ENCODE data around the gene PTPRA. TPM values are rescaled to one million over a fixed set of nuclear protein-coding genes. Genes with fewer than 3 reads are reported as not detected.

PTPRA gene
- total and polyA plus RNA-seq, 2 donors (not counting 1 experiment from before 2014, with no cell fraction given): 32.1 to 64.2 TPM

DNA sequence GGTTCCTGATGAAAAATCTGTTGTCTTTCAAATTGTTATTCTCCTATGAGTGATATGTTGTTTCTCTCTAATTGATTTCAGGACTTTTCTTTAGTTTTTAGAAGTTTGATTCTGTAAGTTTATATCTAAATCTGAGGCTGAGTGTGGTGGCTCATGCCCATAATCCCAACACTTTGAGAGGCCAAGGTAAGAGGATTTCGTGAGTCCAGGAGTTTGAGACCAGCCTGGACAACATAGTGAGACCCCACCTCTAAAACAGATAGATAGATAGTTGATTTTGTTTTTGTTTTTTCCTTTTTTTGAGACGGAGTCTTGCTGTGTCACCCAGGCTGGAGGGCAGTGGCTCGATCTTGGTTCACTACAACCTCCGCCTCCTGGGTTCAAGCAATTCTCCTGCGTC, 64.6 kb downstream of the PTPRA start:
- Histone ChIP-seq H2AFZ (ENCODE audit: insufficient read depth, low read depth, low read length, poor library complexity, severe bottlenecking) (no peak overlapping the region), H3K4me2 (replicated peaks; ENCODE audit: low read depth, low read length, poor library complexity, severe bottlenecking) (no peak overlapping the region), H3K36me3 (replicated peaks in 1 of 2; ENCODE audit: control extremely low read depth in 1 of 2, control insufficient read depth in 1 of 2, extremely low read depth in 1 of 2, insufficient read depth in 2 of 2, low read length in 1 of 2) (peaks cover 0 to 9% of the 10 kb centered on the region in 2 experiments), H3K27me3 (replicated peaks in 1 of 4; ENCODE audit: control extremely low read depth in 1 of 4, control insufficient read depth in 3 of 4, insufficient read depth in 4 of 4, low read length in 3 of 4) (no peaks in the 10 kb centered on the region), H3K27ac (ENCODE audit: low read length in 2 of 2) (no peak overlapping the region), H3K9ac (ENCODE audit: low read length) (no peak overlapping the region), H4K20me1 (ENCODE audit: control insufficient read depth, insufficient read depth, low read length, poor library complexity, severe bottlenecking) (peaks cover 40% of the 10 kb centered on the region), H3K79me2 (ENCODE audit: control insufficient read depth, insufficient read depth, low read length) (peaks cover 57% of the 10 kb centered on the region), H3K4me1 (ENCODE audit: control insufficient read depth in 2 of 2, insufficient read depth in 2 of 2, low read length in 2 of 2) (no peaks in the 10 kb centered on the region), H3K4me3 (ENCODE audit: control extremely low read depth in 1 of 5, extremely low read depth in 1 of 5, insufficient read depth in 1 of 5, low read depth in 2 of 5, low read length in 4 of 5) (no peak overlapping the region), H3K9me3 (ENCODE audit: control extremely low read depth in 1 of 3, control insufficient read depth in 2 of 3, insufficient read depth in 1 of 3, low read length in 2 of 3) (no peaks in the 10 kb centered on the region)
- no peak overlapping the region for H3K27ac Mint-ChIP-seq
- no peaks in the 10 kb centered on the region for H3K27me3 Mint-ChIP-seq
- no peaks in the 10 kb centered on the region for H3K9me3 Mint-ChIP-seq (ENCODE audit: insufficient read depth)
- no peak overlapping the region for H3K4me3 Mint-ChIP-seq
- intact Hi-C loops (cut with micrococcal nuclease): no loop called here
- H3K4me1 Mint-ChIP-seq: peaks cover 9% of the 10 kb centered on the region
- ChIA-PET POLR2A (no interaction called here), CTCF (no interaction called here)
- DNase-seq (no peak), ATAC-seq (ENCODE audit: low read depth) (no peak)
- TF ChIP-seq, protein P1, sequence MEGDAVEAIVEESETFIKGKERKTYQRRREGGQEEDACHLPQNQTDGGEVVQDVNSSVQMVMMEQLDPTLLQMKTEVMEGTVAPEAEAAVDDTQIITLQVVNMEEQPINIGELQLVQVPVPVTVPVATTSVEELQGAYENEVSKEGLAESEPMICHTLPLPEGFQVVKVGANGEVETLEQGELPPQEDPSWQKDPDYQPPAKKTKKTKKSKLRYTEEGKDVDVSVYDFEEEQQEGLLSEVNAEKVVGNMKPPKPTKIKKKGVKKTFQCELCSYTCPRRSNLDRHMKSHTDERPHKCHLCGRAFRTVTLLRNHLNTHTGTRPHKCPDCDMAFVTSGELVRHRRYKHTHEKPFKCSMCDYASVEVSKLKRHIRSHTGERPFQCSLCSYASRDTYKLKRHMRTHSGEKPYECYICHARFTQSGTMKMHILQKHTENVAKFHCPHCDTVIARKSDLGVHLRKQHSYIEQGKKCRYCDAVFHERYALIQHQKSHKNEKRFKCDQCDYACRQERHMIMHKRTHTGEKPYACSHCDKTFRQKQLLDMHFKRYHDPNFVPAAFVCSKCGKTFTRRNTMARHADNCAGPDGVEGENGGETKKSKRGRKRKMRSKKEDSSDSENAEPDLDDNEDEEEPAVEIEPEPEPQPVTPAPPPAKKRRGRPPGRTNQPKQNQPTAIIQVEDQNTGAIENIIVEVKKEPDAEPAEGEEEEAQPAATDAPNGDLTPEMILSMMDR (IDR thresholded peaks at IDR 0.05): no peak
- no peak for TF ChIP-seq EZH2 (IDR thresholded peaks at IDR 0.05; ENCODE audit: borderline replicate concordance, insufficient read depth, low read depth, low read length, poor library complexity, severe bottlenecking)
- WGBS (ENCODE audit: insufficient coverage): 100% methylated on average over 3 of the region's 5 CpGs

DNA sequence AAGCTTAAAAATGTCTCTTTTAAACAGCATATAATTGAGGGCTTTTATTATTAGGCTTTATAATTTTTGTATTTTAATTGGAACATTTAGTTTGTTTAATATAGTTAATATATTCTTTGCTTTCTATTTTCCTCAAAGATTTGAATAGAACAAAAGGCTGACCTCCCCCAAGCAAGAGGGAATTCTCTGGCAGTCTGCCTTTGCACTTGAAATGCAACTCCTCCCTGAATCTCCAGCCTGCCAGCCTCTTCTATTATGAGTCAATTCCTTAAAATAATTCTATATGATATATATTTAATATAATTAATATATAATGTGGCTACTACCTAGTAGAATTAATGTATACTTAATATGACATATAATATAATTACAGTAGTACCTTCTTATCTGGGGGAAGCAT, 69.2 kb downstream of the PTPRA start:
- H3K4me1 Mint-ChIP-seq: peaks cover 9% of the 10 kb centered on the region

More for the DNA sequence above, 69.2 kb downstream of the PTPRA start:
- Mint-ChIP-seq H3K9me3 (ENCODE audit: insufficient read depth) (no peaks in the 10 kb centered on the region), H3K27me3 (no peaks in the 10 kb centered on the region), H3K27ac (no peak overlapping the region), H3K4me3 (no peak overlapping the region)
- TF ChIP-seq EZH2 (IDR thresholded peaks at IDR 0.05; ENCODE audit: borderline replicate concordance, insufficient read depth, low read depth, low read length, poor library complexity, severe bottlenecking): no peak
- TF ChIP-seq, protein P1 (IDR thresholded peaks at IDR 0.05): no peak
- peaks cover 46% of the 10 kb centered on the region for H3K79me2 ChIP-seq (ENCODE audit: control insufficient read depth, insufficient read depth, low read length)
- no peak overlapping the region for H2AFZ ChIP-seq (ENCODE audit: insufficient read depth, low read depth, low read length, poor library complexity, severe bottlenecking)
- ChIA-PET CTCF (no interaction called here), POLR2A (no interaction called here)
- no peak overlapping the region for H3K4me3 ChIP-seq (ENCODE audit: control extremely low read depth in 1 of 5, extremely low read depth in 1 of 5, insufficient read depth in 1 of 5, low read depth in 2 of 5, low read length in 4 of 5)
- no peak for DNase-seq
- no peaks in the 10 kb centered on the region for H3K9me3 ChIP-seq (ENCODE audit: control extremely low read depth in 1 of 3, control insufficient read depth in 2 of 3, insufficient read depth in 1 of 3, low read length in 2 of 3)
- H3K27me3 ChIP-seq (replicated peaks in 1 of 4; ENCODE audit: control extremely low read depth in 1 of 4, control insufficient read depth in 3 of 4, insufficient read depth in 4 of 4, low read length in 3 of 4): no peaks in the 10 kb centered on the region
- ATAC-seq (ENCODE audit: low read depth): no peak
- H3K36me3 ChIP-seq (replicated peaks in 1 of 2; ENCODE audit: control extremely low read depth in 1 of 2, control insufficient read depth in 1 of 2, extremely low read depth in 1 of 2, insufficient read depth in 2 of 2, low read length in 1 of 2): peaks cover 0 to 16% of the 10 kb centered on the region in 2 experiments
- H4K20me1 ChIP-seq (ENCODE audit: control insufficient read depth, insufficient read depth, low read length, poor library complexity, severe bottlenecking): peaks cover 46% of the 10 kb centered on the region
- H3K27ac ChIP-seq (ENCODE audit: low read length in 2 of 2): no peak overlapping the region
- intact Hi-C loops (cut with micrococcal nuclease): no loop called here
- no peak overlapping the region for H3K9ac ChIP-seq (ENCODE audit: low read length)
- no peaks in the 10 kb centered on the region for H3K4me1 ChIP-seq (ENCODE audit: control insufficient read depth in 2 of 2, insufficient read depth in 2 of 2, low read length in 2 of 2)
- H3K4me2 ChIP-seq (replicated peaks; ENCODE audit: low read depth, low read length, poor library complexity, severe bottlenecking): no peak overlapping the region
